ENCODE measurements around the gene PLPP7. TPM values are rescaled to one million over a fixed set of nuclear protein-coding genes. Genes with fewer than 3 reads are reported as not detected.
"Not testable (repeated sequence)": the region's sequence is repeated elsewhere in the genome, so short reads cannot be mapped to it uniquely, and the experiment has no call there.

The PLPP7 gene
- total RNA-seq, 1 donor from 2014 or later = 0.73 TPM

DNA sequence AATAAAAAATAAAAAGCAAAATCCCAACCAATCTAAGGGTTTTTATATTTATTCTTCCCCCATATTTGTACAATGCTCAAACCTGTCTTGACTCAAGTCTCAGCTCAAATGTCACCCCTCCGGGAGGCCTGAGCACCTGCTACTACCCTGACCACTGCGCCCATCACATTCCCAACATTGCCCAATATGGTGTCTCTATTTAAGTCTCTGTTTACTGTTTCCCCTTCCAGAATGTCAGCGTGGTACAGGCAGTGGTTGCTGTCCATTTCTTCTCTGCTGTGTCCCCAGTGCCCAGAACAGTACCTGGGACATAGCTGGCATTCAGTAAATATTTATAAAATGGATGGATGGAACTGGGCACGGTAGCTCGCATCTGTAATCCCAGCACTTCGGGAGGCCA, 57.0 kb downstream of the PLPP7 start:
- H3K9me3 Mint-ChIP-seq (ENCODE audit: unreplicated experiment) = no peaks in the 10 kb centered on the region
- H3K27me3 Mint-ChIP-seq (ENCODE audit: unreplicated experiment) = peaks cover 33% of the 10 kb centered on the region
- peaks cover 7% of the 10 kb centered on the region for H3K4me1 Mint-ChIP-seq (ENCODE audit: unreplicated experiment)
- no peak overlapping the region for H3K27ac Mint-ChIP-seq (ENCODE audit: unreplicated experiment)
- H3K4me3 Mint-ChIP-seq (ENCODE audit: unreplicated experiment) = no peak overlapping the region
- TF ChIP-seq, protein P1, sequence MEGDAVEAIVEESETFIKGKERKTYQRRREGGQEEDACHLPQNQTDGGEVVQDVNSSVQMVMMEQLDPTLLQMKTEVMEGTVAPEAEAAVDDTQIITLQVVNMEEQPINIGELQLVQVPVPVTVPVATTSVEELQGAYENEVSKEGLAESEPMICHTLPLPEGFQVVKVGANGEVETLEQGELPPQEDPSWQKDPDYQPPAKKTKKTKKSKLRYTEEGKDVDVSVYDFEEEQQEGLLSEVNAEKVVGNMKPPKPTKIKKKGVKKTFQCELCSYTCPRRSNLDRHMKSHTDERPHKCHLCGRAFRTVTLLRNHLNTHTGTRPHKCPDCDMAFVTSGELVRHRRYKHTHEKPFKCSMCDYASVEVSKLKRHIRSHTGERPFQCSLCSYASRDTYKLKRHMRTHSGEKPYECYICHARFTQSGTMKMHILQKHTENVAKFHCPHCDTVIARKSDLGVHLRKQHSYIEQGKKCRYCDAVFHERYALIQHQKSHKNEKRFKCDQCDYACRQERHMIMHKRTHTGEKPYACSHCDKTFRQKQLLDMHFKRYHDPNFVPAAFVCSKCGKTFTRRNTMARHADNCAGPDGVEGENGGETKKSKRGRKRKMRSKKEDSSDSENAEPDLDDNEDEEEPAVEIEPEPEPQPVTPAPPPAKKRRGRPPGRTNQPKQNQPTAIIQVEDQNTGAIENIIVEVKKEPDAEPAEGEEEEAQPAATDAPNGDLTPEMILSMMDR (IDR thresholded peaks at IDR 0.05) = no peak
- no peak for DNase-seq (ENCODE audit: extremely low spot score, unreplicated experiment)
- no peaks in the 10 kb centered on the region for H3K36me3 Mint-ChIP-seq (ENCODE audit: unreplicated experiment)

DNA sequence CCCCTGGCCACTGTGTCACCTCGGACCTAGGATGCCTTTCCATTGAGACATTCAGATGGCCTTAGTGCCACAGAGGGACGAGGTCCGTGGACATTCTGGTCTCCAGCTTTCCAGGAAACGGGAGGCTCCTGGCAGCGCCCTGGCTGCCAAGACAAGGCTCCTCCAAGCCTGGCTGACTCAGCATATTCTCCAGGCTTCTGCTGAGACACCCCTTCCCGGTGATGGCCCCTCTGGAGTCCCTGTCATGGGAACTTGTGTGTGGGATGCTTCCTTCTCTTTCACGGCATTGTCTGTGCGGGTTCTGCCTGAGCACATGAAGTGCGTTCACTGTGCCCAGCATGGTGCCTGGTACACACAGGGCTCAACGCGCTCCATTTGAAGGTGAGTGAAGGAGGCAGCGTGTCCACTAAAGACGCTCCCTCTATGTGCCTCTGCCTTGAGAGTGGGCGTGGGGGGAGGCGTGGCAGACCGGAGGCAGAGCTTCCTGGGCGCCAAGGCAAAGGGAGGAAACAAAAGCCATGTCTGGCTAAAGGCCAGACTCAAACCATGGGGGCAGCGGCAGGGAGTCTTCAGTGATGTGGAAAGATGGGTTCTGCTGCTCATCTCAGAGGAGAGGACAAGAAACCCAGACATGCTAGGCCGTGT, 58.0 kb downstream of the PLPP7 start:
- DNase-seq (ENCODE audit: extremely low spot score, unreplicated experiment) = no peak
- TF ChIP-seq, protein P1 (IDR thresholded peaks at IDR 0.05) = no peak
- Mint-ChIP-seq H3K27ac (ENCODE audit: unreplicated experiment) (no peak overlapping the region), H3K36me3 (ENCODE audit: unreplicated experiment) (no peaks in the 10 kb centered on the region), H3K27me3 (ENCODE audit: unreplicated experiment) (peaks cover 26% of the 10 kb centered on the region), H3K4me3 (ENCODE audit: unreplicated experiment) (no peak overlapping the region), H3K9me3 (ENCODE audit: unreplicated experiment) (no peaks in the 10 kb centered on the region), H3K4me1 (ENCODE audit: unreplicated experiment) (peaks cover 7% of the 10 kb centered on the region)

GRCh38 chr9:131348631-131349521, 59.4 kb downstream of the PLPP7 start:
- Mint-ChIP-seq H3K9me3 (ENCODE audit: unreplicated experiment) (no peaks in the 10 kb centered on the region), H3K4me1 (ENCODE audit: unreplicated experiment) (peaks cover 7% of the 10 kb centered on the region), H3K36me3 (ENCODE audit: unreplicated experiment) (no peaks in the 10 kb centered on the region), H3K27ac (ENCODE audit: unreplicated experiment) (no peak overlapping the region), H3K27me3 (ENCODE audit: unreplicated experiment) (peaks cover 13% of the 10 kb centered on the region), H3K4me3 (ENCODE audit: unreplicated experiment) (no peak overlapping the region)
- DNase-seq (ENCODE audit: extremely low spot score, unreplicated experiment) = no peak
- TF ChIP-seq, protein P1 (IDR thresholded peaks at IDR 0.05) = no peak

GRCh38 chr9:131349522-131349880, 60.0 kb downstream of the PLPP7 start:
- TF ChIP-seq, protein P1 (IDR thresholded peaks at IDR 0.05) = no peak
- Mint-ChIP-seq H3K4me1 (ENCODE audit: unreplicated experiment) (peaks cover 7% of the 10 kb centered on the region), H3K4me3 (ENCODE audit: unreplicated experiment) (peak overlapping the region; percentile 72), H3K9me3 (ENCODE audit: unreplicated experiment) (no peaks in the 10 kb centered on the region), H3K27ac (ENCODE audit: unreplicated experiment) (no peak overlapping the region), H3K27me3 (ENCODE audit: unreplicated experiment) (peaks cover 7% of the 10 kb centered on the region), H3K36me3 (ENCODE audit: unreplicated experiment) (no peaks in the 10 kb centered on the region)
- DNase-seq (ENCODE audit: extremely low spot score, unreplicated experiment) = no peak

DNA sequence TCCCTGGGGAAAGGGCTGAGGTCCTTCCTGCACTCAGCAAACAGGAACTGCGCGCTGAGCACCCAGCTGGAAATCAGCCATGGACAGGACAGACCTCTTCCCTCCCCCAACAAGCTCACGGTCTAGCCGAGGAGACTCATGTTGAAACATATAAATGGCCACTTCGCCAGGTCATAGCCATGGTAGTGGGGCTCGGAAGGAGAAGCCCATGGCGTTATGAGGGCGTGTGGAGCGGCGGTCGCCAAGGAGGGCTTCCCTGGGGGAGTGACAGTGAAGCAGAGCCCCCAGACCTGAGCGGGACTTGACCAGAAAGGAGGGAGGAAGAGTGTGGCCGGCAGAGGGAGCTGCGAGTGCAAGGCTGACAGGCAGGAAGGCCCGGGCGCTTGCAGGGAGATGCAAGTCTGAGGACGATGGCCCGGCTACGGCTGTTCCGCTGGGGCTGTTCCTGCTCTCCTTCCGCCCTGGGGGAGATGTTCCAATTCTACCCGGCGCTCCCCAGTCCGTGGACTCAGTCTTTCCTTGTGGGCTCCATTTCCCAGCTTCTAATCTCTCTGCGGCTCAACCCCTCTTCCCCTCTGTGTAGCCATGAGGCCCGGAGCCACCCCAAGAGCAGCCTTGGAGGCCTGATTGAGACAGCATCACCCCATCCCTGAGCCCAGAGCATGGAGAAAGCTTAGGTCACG, 60.5 kb downstream of the PLPP7 start:
- Mint-ChIP-seq H3K27ac (ENCODE audit: unreplicated experiment) (peak overlapping the region; percentile 14), H3K36me3 (ENCODE audit: unreplicated experiment) (no peaks in the 10 kb centered on the region), H3K4me3 (ENCODE audit: unreplicated experiment) (peak overlapping the region; percentile 72), H3K27me3 (ENCODE audit: unreplicated experiment) (peaks cover 3% of the 10 kb centered on the region), H3K9me3 (ENCODE audit: unreplicated experiment) (no peaks in the 10 kb centered on the region), H3K4me1 (ENCODE audit: unreplicated experiment) (peaks cover 7% of the 10 kb centered on the region)
- peak; percentile 92 for DNase-seq (ENCODE audit: extremely low spot score, unreplicated experiment)
- TF ChIP-seq, protein P1 (IDR thresholded peaks at IDR 0.05) = peak; percentile 92

DNA sequence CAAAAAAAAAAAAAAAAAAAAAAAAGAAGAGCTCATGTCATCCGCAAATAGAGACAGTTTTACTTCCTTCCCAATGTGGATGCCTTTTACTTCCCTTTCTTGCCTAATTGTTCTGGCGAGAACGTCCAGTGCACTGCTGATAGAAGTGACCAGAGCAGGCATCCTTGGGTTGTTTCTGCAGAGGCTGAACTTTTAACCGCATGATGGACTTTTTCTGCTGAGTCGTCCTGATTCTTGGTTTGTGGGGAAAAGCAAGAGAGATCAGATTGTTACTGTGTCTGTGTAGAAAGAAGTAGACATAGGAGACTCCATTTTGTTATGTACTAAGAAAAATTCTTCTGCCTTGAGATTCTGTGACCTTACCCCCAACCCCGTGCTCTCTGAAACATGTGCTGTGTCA, 67.0 kb downstream of the PLPP7 start:
- H3K4me1 Mint-ChIP-seq (ENCODE audit: unreplicated experiment); H3K9me3 Mint-ChIP-seq (ENCODE audit: unreplicated experiment); H3K4me3 Mint-ChIP-seq (ENCODE audit: unreplicated experiment); H3K27ac Mint-ChIP-seq (ENCODE audit: unreplicated experiment); DNase-seq (ENCODE audit: extremely low spot score, unreplicated experiment); H3K36me3 Mint-ChIP-seq (ENCODE audit: unreplicated experiment); H3K27me3 Mint-ChIP-seq (ENCODE audit: unreplicated experiment): not testable (repeated sequence)
